GM21367 (cell line): ENCODE results near the gene FTCD.
"Not testable (repeated sequence)": the region's sequence is repeated elsewhere in the genome, so short reads cannot be mapped to it uniquely, and the experiment has no call there.

Experiments used
- ATAC-seq: cut with Tn5 transposase; IDR thresholded peaks from one replicate; pipeline ENCODE4 v1.9.1; 2021; ENCODE audit not compliant: unreplicated experiment

FTCD gene

DNA sequence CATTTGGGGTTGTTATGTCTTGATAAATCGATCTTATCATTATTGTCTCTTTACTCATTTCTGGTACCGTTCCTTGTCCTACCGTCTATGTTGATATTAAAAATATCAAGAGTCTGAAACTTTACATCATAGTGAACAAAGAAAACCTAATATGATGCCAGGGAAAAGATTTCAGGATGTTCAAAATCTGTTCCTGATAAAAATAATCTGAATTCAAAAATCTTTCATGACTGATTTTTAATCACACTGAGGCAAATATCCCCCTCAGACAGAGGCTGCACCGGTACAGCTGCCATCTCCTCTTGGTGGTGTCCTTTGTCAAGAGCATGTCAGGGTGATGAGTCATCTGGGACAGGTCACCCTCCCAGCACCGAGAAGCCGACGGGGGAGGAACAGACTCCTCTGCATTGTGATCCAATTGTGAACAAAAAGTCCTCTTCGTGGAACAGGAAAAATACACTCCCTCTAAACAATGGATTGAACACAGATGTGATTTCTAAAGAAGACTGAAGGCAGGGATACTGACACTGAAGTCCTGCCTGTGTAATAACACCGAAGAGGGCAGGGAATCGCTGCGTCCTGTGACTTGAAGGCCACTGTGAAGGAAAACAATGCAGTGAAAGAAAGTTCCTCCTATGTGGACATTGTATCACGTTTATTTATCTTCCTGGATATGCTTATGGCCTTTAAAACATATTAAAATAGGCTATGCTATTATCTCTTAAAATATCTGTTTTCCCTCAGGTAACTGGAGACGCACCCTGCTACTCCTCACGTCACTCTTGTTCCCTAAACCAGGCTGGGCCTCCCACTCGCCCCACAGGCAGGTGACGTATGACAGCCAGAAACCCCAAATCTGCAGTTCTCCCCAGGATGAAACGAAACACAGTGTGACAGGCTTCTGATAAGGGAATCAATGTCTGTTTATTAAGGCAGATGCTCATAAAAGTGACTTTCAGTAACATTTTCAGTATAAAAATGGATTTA, 33.1 kb upstream of the FTCD start:
- no peak for ATAC-seq

DNA sequence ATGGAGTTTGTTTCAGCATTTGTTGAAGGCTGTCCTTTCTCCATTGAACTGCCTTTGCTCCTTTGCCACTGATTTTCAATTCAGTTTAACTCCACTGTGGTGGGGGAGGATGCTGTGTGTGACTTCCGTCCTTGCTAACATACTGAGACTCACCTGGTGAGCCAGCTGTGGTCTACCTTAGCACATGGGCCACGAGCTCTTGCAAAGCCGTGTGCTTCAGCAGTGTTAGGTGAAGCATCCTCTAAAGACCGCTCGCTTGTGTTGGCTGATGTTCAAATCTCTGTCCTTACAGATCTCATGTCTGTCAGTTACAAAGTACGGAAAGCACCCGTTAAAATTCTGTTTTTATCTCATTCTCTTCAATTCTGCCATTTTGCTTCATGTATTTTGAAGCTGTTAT, 32.4 kb upstream of the FTCD start:
- no peak for ATAC-seq

DNA sequence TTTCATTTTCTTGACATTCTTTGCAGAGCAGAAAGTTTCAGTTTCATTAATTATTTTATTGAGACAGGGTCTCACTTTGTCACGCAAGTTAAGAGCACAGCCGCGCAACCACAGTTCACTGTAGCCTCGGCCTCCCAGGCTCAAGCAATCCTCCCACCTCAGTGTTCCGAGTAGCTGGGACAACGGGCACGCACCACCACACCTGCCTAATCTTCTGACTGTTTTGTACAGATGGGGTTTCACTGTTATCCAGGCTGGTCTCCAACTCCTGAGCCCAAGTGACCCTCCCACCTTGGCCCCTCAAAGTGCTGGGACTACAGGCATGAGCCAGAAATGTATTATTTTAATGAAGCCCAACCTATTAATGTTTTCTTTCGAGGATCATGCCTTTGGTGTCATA, 31.9 kb upstream of the FTCD start:
- ATAC-seq = no peak

DNA sequence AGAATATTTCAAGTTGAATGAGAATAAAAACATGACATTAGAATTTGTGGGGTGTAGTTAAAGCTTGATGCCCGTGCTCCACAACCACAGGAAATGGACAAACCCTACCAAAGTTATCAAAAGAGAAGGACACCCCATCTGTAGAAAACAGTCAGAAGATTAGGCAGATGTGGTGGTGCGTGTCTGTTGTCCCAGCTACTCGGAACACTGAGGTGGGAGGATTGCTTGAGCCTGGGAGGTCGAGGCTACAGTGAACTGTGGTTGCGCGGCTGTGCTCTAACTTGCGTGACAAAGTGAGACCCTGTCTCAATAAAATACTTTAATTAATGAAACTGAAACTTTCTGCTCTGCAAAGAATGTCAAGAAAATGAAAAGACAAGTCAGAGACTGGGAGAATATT, 30.3 kb upstream of the FTCD start:
- no peak for ATAC-seq

DNA sequence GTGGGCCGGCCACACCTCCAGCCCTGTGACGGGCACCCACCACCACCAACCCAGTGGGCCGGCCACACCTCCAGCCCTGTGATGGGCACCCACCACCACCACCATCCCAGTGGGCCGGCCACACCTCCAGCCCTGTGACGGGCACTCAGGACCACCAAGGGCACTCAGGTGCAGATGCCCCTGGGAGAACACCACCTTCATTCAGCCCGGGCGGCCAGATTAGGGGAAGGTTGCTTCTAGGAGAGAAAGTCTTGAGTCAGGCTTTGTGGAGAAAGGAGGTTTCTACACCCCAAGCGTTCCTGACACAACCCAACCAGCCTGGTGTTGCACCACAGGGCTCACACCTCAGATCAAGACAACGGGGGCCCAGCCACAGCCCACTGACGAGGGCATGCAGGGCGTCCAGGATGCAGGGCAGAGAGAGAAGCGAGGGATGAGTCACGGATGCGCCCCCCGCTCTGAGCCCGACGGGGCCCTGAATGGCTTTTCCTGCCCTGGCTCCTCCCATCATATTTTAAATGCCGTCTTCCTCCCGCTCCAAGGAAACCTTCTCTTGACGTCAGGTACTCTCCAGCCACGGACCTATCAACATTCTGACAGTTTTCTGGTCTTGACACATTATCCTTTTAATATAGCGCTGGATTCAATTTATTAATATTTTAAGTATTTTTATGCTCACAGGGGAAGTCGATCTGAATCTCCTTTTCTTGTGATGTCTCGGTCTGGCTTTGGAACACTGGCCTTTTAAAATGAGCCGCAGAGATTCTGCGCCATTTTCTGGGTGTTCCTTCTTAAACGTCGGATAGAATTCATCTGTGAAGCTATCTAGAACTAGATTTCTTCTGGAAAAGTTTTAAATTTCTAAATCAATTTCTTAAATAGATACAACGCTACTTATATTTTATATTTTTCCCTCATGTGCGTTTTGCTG, 29.5 kb upstream of the FTCD start:
- no peak for ATAC-seq

DNA sequence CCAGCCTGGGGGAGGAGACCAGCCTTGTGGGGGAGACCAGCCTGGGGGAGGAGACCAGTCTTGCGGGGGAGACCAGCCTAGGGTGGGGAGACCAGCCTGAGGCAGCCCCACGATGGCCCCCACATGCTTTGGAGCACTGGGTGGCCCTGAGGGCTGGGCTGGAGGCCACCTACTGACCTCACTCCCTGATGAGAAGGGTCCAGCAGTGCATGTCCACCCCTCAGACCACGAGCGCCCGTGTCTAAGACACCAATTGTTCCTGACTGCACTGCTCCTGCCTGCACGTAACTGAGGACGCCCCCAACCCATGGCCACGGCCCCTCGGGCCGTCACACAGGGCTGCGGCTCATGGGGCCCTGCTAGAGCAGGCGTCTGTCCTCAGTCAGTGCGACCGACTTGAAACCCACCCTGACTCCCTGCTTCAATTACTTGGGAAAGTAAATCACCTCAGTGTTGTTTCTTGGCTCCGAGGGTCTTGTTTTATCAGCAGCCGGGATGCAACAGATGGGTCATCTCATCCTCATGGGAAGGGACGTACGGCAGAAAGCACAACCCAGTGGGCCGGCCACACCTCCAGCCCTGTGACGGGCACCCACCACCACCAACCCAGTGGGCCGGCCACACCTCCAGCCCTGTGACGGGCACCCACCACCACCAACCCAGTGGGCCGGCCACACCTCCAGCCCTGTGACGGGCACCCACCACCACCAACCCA, 28.7 kb upstream of the FTCD start, which contains the start of gene SPATC1L:
TSS of gene SPATC1L (minus strand) at position 550 of the 715 bp plus-strand sequence. CDS start 1,643 bp downstream, outside the sequence.
- no peak for ATAC-seq

DNA sequence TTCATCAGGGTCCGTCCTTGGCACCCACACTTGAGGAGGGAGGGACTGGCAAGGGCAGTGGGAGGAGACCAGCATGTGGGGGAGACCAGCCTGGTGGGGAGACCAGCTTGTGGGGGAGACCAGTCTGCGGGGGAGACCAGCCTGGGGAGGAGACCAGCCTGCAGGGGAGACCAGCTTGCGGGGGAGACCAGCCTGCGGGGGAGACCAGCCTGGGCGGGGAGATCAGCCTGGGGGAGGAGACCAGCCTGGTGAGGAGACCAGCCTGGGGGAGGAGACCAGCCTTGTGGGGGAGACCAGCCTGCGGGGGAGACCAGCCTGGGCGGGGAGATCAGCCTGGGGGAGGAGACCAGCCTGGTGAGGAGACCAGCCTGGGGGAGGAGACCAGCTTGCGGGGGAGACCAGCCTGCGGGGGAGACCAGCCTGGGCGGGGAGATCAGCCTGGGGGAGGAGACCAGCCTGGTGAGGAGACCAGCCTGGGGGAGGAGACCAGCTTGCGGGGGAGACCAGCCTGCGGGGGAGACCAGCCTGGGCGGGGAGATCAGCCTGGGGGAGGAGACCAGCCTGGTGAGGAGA, 28.0 kb upstream of the FTCD start:
- ATAC-seq = not testable (repeated sequence)

DNA sequence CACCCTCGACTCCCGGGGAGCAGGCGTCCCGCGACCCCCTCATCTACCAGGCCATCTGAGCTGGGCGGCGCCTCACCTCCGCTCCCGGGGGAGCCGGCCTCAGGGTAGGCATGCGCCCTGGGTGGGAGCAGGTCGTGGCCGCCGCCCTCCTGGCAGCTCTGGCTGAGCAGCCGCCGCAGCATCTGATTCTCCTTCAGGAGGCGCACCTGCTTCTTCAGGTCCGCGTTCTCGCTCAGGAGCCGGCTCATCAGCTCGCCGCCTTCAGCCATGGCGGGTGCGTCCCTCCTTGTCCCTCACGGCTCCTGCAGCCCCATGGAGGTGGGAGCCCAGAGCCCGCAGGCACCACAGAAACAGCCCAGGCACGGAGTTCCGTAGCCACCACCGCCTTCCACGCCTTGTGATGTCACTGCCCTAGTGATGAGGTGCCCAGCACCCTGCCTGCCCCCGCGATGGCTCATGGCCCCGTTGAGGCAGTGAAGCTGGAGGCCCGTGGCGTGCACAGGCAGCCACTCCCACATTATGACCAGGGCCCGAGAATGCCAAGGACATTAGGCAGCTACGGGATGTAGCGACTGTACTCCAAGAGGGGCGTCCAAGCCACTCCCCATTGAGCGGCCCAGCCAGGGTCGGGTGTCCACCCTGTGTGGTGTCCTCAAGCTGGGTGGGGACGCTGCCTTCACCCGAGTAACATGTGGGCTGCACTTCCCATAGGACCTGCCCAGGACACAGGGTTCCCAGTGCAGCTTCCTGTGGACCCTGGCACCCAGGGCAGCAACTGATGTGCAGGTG, 27.4 kb upstream of the FTCD start:
- ATAC-seq = no peak

DNA sequence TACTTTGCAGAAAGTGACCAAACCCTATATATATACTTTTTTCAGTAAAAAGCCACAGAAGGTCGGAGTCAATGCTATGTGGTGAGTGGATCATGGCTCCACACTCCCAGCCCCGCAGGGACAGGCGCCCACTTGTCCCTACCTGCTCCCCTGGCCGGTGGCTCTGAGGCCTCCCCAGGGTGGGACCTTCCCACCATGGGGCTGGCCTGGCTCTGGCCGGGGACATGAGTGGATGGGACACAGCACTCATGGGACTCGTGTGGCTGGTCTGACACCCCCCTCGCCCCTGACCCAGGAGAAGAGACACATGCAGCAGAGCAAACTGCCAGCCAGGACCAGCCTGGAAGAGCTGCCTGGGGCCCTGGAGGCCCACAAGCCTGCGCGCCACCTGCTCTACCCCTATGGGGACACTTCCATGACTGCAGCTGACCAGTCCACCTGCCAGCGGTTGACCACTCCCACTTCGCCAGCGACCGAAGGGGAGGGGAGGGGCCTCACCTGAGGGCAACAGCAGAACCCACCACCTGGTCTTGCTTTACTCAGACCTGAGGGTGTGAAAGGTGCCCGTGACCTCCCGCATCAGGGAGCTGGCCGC, 26.7 kb upstream of the FTCD start:
- ATAC-seq = no peak

DNA sequence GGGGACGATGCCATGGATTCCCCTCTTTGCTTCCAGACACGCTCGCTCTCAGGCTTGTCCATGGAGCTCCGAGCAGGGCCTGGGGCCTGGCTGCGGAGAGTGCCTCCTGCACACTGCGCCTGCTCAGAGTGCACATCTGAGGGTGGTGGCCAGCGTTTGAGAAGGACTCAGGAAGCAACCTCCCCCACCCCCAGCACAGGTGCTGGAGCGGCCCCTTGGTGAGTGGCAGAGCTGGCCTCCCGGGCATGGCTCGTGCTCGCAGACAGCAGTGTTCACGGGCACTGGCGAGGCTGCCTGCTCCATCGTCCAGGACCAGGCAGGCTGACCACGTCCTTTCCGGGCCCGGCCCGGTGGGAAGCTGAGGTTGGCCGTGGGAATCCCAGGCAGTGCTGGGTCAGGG, 26.1 kb upstream of the FTCD start:
- ATAC-seq = no peak

DNA sequence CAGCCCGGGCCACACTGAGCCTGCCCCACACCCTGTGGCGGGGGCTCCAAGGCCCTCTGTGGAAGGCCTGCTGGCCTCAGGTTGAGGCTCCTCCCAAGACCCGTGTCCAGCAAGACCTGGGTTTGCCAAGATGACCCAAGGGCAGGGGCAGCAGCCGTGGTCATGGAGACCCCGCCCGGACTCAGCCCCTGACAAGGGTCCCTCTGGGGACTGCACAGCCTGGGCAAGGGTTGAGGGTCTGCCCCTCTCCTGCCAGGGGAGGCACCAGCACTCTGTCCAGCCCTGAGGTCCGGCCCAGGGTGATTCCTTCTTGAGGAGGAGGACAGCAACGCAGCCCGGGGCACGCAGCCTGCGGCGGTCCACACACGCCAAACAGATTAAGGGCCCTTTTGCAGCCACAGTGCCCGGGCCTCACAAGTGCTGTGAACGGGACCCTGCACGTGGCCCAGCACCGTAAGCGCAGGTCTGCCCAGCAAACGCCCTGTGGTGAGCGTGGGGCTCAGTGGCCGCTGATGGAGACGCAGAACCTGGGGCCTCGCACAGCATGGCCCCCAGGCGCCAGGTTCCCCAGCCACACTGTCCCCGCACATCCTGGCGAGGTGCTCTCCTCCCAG, 25.5 kb upstream of the FTCD start:
- ATAC-seq = no peak

DNA sequence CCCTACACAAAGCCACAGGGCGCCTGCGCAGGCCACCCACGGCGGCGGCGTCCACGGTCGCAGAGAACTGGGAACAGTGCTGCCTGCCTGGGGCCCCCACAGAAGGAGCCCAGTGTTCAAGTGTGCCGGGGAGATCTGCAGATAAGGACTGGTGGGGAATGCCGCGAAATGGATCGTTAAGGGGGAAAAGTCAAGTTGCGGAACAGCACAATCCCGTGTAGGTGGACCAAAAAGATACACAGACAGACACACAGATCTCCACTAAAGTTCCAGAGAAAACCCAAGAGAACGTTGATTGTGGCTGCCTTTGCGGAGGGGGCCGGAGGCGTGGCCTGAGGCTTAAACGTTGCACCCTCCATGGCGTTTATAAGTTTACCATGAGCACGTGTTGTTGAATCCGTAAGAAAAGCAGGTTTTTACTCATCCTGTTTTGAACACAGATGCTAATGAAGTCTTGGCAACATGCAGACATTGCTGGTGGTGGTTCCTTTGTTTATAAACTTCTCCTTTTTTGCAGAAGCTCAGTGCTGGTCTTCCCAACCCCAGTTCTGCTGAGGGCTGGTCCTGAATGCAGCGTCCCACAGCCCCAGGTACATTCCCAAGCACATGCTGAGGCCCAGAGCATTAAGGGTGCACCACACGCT, 24.8 kb upstream of the FTCD start:
- ATAC-seq = no peak

DNA sequence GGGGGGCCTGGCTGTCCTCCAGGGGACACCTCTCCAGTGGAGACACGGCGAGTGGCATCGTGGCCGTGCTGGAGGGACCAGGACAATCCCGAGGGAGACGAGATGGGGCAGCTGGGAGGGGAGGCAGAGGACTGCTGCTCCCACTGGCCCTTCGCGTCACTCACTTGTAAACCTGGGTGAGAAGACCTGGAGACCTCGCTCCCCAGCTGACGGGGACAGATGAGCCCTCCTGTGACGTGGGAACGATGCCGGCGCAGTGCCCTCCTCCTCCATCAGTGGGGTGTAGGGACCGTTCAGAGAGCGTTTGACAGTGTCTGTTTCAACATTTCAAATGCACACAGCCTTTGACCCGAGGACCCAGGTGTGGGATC, 24.3 kb upstream of the FTCD start:
- ATAC-seq = no peak

DNA sequence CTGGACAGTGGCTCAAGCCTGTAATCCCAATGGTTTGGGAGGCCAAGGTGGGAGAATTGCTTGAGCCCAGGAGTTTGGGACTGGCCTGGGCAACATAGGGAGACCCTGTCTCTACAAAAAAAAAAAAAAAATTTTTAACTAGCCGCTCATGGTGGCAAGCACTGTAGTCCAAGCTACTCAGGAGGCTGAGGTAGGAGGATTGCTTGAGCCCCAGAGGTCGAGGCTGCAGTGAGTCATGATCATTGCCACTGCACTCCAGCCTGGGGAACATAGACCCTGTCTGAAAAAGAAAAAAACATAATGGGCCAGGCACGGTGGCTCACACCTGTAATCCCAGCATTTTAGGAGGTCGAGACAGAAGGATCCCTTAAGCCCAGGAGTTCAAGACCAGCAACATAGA, 23.6 kb upstream of the FTCD start:
- ATAC-seq = no peak

DNA sequence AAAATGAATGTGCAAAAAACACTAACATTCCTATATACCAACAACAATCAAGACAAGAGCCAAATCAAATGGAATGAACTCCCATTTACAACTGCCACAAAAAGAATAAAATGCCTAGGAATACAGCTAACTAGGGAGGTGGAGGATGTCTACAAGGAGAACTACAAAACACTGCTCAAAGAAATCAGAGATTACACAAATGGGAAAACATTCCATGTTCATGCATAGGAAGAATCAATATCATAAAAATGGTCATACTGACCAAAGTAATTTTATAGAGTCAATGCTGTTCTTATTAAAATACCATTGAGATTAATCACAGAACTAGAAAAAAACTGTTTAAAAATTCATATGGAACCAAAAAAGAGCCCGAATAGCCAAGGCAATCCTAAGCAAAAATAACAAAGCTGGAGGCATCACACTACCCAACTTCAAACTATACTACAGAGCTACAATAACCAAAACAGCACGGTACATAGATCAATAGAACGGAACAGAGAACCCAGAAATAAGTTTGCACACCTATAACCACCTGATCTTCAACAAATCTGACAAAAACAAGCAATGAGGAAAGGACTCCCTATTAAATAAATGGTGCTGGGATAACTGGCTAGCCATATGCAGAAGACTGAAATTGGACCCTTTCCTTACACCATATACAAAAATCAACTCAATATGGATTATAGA, 21.2 kb upstream of the FTCD start:
- ATAC-seq = not testable (repeated sequence)

DNA sequence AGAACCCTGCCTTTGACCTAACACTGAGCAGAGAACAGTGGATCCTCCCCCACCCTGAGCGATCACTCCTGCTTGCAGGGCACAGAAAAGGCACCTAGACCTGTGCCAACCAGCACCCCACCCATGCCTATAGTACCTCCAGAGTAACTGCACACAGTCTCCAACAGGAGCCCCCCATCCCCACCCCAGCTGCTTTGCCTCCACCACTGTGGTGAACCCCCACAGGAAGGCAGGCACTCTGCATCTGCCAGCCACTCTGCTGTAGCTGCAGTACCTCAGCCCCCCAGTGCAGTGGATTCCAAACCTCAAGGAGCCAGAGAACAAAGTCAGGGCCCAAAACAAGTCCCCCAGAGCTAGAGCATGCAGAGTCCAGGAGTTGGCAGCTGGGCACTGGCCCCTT, 18.2 kb upstream of the FTCD start:
- no peak for ATAC-seq

DNA sequence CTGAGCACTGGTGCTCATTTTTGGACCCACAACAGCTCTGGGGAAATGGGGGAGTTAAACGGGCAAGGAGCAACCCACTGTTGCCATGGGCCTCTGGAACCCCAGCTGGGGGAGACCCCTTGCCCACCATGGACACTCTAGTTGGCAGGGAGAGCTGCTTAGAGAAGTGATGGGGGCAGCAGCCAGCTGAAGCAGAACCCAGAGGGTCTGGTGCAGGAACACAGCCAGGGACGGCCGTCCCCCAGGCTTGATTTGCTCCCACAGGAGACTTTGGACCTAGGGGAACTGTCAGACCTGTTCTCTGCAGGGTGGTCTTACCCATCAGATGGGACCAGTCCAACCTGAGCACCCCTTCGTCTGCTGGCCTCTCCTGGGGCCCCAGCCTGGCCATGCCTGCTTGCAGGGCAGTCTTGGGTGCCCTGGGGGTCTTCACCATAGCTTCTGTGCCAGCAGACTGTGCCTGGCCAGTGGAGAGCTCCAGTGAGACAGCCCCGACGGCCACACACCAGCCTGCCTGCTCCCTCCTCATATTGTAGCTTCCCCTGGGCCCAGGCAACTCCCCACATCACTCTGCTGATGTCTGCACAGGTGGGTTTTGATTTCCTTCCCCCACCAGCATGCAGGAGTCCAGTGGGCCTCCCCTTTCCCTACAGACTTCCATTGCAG, 17.6 kb upstream of the FTCD start:
- no peak for ATAC-seq
